Muscle layer of colon (tissue), 2 donors: ENCODE data around the gene REG1A.

Source experiments
- H3K27ac ChIP-seq: one replicate; pipeline ENCODE4 v1.7.0; 2013; ENCODE audit warnings: low read depth, mild to moderate bottlenecking, low read length, moderate library complexity
- H3K27me3 ChIP-seq, 2 donors: one replicate each; pipeline ENCODE4 v1.7.0; 2013; ENCODE audit warnings: low read length in 2 of 2, mild to moderate bottlenecking in 2 of 2; ENCODE audit not compliant: insufficient read depth in 2 of 2, control insufficient read depth in 1 of 2
- H3K36me3 ChIP-seq: one replicate; pipeline ENCODE4 v1.7.0; 2013; ENCODE audit warnings: mild to moderate bottlenecking, low read length; ENCODE audit not compliant: insufficient read depth
- H3K4me1 ChIP-seq: one replicate; pipeline ENCODE4 v1.7.0; 2013; ENCODE audit warnings: mild to moderate bottlenecking, low read length; ENCODE audit not compliant: insufficient read depth
- H3K4me3 ChIP-seq, 2 donors: one replicate each; pipeline ENCODE4 v1.7.0; 2013; ENCODE audit warnings: low read length in 2 of 2, low read depth in 1 of 2, mild to moderate bottlenecking in 1 of 2, moderate library complexity in 1 of 2
- H3K9ac ChIP-seq: one replicate; pipeline ENCODE4 v1.7.0; 2013; ENCODE audit warnings: low read length
- H3K9me3 ChIP-seq: one replicate; pipeline ENCODE4 v1.7.0; 2013; ENCODE audit warnings: mild to moderate bottlenecking, low read length
- donor health status: abdominal sarcoma.
- donor health status: Adenocarcinoma of cecum.

REG1A gene

DNA sequence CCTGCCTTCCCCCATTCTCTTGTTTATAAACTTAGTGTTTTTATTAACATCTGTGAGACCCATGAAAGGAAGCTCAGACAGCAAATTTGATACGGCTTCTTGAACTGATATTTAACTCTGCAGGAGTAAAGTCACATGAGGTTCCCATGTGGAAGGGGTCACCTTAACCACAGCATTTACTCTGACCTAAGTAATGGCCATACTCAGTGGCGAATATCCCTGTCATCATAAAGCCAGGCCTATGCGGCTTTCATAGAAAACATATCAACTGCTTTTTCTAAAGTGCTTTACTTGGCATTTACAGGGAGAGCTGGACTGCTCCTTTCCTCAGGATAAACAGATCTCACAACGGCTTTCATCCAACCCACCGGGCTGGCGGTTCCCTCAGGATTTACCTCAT, 9.0 kb downstream of the REG1A start:
- no peaks in the 10 kb centered on the region for H3K36me3 ChIP-seq
- no peak overlapping the region for H3K9ac ChIP-seq
- H3K4me1 ChIP-seq = no peaks in the 10 kb centered on the region
- H3K27me3 ChIP-seq = no peaks in the 10 kb centered on the region
- H3K9me3 ChIP-seq = no peaks in the 10 kb centered on the region
- H3K27ac ChIP-seq = no peak overlapping the region
- no peak overlapping the region for H3K4me3 ChIP-seq

DNA sequence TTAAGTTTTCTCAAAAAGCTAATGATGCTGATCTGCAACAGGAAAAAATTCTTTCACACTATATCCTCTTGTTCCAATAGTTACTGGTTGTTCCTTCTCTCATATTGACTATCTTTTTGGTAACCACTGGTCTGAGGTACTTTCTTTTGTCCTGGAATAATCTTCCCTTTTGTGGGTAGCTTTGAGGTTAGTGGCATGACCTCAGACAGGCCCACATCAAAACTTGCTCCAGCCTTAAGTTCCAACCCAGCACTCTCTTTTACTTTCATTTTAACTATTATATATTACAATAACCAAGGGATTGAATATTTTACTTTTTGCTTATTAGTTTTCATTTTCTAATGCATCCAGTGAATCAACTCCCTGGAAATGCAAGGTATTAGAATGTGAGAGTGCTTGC, 9.5 kb downstream of the REG1A start:
- no peaks in the 10 kb centered on the region for H3K9me3 ChIP-seq
- H3K4me3 ChIP-seq = no peak overlapping the region
- no peaks in the 10 kb centered on the region for H3K36me3 ChIP-seq
- no peak overlapping the region for H3K27ac ChIP-seq
- no peaks in the 10 kb centered on the region for H3K27me3 ChIP-seq
- no peaks in the 10 kb centered on the region for H3K4me1 ChIP-seq
- no peak overlapping the region for H3K9ac ChIP-seq

DNA sequence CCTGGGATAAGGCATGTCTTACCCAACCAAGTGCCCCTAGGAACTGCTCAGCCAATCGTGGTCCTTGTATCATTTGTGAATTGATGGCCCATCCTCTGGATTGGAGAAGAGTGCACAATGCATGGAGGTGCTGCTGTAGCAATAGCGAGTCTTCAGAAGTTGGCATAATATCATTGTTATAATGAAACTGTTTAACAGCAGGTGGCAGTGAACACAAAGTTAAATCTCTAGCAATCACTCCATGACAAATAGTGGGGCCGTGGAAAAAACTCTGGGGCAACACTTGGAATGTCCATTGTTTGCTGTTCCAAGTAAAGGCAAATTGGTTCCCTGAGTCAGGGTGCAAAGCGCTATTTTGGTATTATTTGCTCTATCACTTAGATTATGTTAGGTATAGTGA, 11.4 kb downstream of the REG1A start:
- no peak overlapping the region for H3K27ac ChIP-seq
- H3K4me3 ChIP-seq = no peak overlapping the region
- no peaks in the 10 kb centered on the region for H3K9me3 ChIP-seq
- no peak overlapping the region for H3K9ac ChIP-seq
- H3K4me1 ChIP-seq = no peaks in the 10 kb centered on the region
- no peaks in the 10 kb centered on the region for H3K36me3 ChIP-seq
- no peaks in the 10 kb centered on the region for H3K27me3 ChIP-seq

DNA sequence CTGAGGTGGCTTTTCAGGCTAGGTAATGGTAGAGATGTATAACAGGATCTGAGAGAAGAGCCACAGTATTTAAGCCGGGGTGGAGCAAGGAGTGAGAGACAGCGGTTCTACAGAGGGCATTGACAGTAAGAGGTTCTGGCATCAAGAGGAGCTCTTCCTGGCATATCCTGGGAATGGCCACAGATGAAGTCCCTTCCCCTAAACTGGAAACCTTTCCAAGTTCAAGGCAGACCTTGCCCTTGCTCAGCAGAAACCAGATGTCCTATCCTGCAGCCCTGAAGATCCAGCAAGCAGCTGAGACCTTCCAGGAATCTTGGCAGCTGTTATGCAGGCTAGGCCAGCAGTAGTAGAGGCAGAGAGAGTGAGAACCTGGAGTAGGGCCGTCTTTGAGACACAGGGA, 18.1 kb downstream of the REG1A start:
- Histone ChIP-seq H3K4me3 (no peak overlapping the region), H3K27me3 (no peaks in the 10 kb centered on the region), H3K9me3 (no peaks in the 10 kb centered on the region), H3K27ac (no peak overlapping the region), H3K36me3 (no peaks in the 10 kb centered on the region), H3K4me1 (no peaks in the 10 kb centered on the region), H3K9ac (no peak overlapping the region)

DNA sequence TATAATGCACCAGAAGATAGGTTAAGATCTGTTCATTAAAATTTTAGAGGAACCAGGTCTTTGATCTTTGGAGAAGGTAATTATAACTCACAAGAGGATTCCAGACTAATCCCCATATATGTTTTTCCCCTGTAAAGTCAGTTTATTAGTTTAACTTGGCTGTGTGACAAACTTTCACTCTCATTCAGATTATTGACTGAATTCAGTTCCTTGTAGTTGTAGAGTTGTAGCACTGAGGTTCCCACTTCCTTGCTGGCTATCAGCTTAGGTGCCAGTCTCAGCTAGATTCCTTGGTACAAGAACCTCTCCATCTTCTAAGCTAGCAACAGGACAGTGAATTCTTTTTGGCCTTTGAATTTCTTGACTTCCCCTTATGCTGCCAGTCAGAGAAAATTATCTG, 19.1 kb downstream of the REG1A start:
- no peak overlapping the region for H3K4me3 ChIP-seq
- H3K27ac ChIP-seq = no peak overlapping the region

DNA sequence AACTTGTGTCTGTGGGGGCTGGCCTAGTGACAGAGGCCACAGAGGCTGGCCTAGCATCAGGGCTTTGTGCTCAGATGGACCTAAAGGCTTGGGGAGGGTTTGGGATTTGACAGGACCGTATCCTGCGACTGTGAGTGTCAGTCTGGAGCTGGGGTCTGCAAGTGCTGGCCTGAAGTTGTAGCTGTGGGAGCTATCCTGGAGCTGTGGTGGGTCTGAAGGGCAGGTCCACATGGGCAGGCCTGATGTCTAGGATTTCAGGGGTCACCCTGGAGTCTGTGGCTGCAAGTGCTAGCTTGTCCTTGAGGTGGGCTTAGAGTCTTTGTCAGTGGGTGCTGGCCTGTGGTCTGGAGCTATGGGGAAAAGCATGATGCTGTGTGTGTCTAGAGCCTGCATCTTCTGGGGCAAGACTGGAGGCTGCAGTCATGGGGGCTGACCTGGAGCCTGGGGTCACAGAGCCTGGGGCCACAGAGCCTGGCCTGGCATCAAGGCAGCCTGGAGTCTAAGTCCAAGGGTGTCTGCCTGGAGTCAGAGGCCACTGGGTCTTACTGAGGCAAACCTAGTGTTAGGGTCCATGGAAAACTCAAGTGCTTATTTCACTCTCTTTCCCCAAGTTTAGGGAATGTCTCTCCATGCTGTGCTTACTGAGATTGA, 35.7 kb downstream of the REG1A start:
- H3K27ac ChIP-seq = no peak overlapping the region
- no peaks in the 10 kb centered on the region for H3K36me3 ChIP-seq
- H3K9me3 ChIP-seq = no peaks in the 10 kb centered on the region
- H3K4me1 ChIP-seq = no peaks in the 10 kb centered on the region
- no peaks in the 10 kb centered on the region for H3K27me3 ChIP-seq
- no peak overlapping the region for H3K4me3 ChIP-seq
- no peak overlapping the region for H3K9ac ChIP-seq

More for the DNA sequence above, 19.1 kb downstream of the REG1A start:
- Histone ChIP-seq H3K36me3 (no peaks in the 10 kb centered on the region), H3K9ac (no peak overlapping the region), H3K9me3 (no peaks in the 10 kb centered on the region), H3K27me3 (no peaks in the 10 kb centered on the region), H3K4me1 (no peaks in the 10 kb centered on the region)

DNA sequence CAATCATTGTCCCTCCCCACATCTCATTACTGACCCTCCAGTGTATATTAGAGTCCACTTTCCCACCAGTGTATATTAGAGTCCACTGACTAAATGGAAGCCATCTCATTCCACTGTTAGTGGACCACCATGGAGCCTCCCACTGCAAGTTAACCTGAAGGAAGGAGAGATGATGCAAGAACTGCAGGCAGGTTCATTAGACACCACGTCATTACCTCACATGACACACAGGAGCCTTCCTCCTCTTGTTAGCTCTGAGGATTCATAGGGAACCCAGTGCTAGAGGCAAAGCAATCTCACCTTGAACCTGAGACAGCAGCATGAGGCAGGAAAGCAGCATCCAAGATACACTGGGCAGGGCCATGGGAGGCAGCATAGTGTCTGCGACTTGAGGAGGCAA, 38.7 kb downstream of the REG1A start:
- H3K4me1 ChIP-seq = no peaks in the 10 kb centered on the region
- H3K9ac ChIP-seq = no peak overlapping the region
- no peak overlapping the region for H3K27ac ChIP-seq
- H3K4me3 ChIP-seq = no peak overlapping the region
- no peaks in the 10 kb centered on the region for H3K36me3 ChIP-seq
- H3K9me3 ChIP-seq = no peaks in the 10 kb centered on the region
- no peaks in the 10 kb centered on the region for H3K27me3 ChIP-seq

DNA sequence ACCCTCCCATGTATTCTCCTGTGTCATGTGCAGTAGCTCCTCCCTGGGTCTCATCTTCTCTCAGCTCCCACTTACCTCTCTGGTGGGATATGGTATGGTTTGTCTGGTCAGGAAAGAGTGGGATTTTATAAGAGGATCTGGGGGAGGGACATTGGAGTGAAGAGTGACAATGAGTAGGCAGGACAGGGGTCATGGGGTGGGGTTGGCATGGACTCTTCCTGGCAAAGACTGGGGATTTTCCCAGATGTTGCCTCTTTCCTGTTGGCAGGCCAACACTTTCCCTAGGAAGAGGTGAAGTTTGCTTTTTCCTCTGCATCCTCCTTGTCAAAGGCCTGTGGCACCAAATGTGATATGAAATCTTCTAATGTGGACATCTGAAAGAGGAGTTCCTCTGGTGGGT, 39.4 kb downstream of the REG1A start, which contains the start of gene REG3A:
TSS of gene REG3A (minus strand) at position 101 of the 400 bp plus-strand sequence. CDS start 348 bp downstream, outside the sequence.
- Histone ChIP-seq H3K9me3 (no peaks in the 10 kb centered on the region), H3K36me3 (no peaks in the 10 kb centered on the region), H3K4me3 (no peak within 1 kb of the TSS), H3K9ac (no peak within 1 kb of the TSS), H3K4me1 (no peaks in the 10 kb centered on the region), H3K27ac (no peak within 1 kb of the TSS), H3K27me3 (no peaks in the 10 kb centered on the region)

DNA sequence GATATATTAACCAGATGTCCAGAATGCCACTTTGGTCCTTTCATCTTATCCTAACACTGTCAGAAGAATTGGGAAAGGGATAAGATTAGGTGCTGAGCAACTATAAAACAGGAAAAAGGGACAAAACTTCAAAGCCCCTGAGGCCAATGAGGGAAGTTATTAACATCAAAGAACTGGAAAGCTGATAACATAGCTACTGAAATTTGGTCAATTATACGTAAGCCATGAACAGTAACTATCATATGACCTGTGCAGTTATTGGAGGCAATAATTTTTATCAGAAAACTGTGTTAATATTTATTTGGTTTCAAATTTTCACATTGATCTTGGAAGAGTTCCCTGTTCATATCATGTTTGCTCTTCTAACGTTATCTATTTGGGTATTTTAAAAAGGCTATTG, 41.8 kb downstream of the REG1A start:
- Histone ChIP-seq H3K4me3 (no peak overlapping the region), H3K27ac (no peak overlapping the region), H3K9me3 (no peaks in the 10 kb centered on the region), H3K4me1 (no peaks in the 10 kb centered on the region), H3K36me3 (no peaks in the 10 kb centered on the region), H3K9ac (no peak overlapping the region), H3K27me3 (no peaks in the 10 kb centered on the region)

DNA sequence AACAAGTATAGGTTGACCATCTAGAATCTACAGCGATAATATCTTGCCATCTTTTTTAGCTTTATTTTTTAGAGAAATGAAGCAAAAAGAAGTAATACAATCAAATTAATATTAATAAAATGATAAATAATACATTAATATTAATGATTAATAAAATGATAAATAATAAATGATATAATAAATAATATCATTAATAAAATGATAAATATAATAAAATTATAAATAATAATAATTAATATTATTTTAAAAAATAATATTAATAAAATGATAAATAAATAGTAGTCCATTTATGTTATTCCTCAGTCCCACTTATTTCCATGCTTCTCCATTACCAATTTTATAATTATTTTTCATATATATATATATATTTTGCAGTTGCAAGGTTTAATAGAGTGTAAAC, 42.5 kb downstream of the REG1A start:
- Histone ChIP-seq H3K9ac (no peak overlapping the region), H3K36me3 (no peaks in the 10 kb centered on the region), H3K27ac (no peak overlapping the region), H3K4me3 (no peak overlapping the region), H3K9me3 (no peaks in the 10 kb centered on the region), H3K27me3 (no peaks in the 10 kb centered on the region), H3K4me1 (no peaks in the 10 kb centered on the region)

DNA sequence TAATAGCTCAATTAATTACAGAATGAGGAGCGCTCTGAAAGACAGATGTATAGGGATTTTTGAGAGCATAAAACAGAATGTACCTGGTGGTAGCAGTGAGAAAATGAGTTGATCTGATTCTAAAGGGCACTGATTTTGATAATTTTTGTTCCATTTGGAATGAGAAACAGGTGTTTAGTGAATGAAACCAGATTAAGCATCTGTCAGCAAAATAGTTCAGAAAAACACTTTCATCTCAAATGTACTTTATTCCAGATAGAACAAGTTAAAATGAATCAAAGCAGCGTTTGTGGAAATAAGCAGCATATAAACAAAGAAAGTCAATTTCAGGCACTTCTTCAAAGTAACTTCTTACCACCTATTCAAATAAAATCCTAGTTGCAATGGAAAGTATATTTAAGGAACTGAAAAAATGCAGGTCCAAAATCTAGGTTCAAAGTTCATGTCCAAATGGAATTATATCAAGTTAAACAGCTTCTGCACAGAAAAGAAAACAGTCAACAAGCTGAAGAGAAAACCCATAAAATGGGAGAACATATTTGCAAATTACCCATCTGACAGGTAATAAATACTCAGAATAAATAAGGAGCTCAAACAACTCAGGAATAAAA, 51.2 kb downstream of the REG1A start:
- Histone ChIP-seq H3K4me3 (no peak overlapping the region), H3K4me1 (no peaks in the 10 kb centered on the region), H3K27ac (no peak overlapping the region), H3K9me3 (no peaks in the 10 kb centered on the region), H3K9ac (no peak overlapping the region), H3K36me3 (no peaks in the 10 kb centered on the region), H3K27me3 (no peaks in the 10 kb centered on the region)
